ENCODE data around the gene MEN1.
A peak's percentile ranks its signal among the peaks of the same experiment; 100 is the strongest.
"Not testable (repeated sequence)": the region's sequence is repeated elsewhere in the genome, so short reads cannot be mapped to it uniquely, and the experiment has no call there.

Gene MEN1

GRCh38 chr11:64832467-64833197 lies 22.3 kb upstream of the MEN1 start:
- no peak for DNase-seq

GRCh38 chr11:64831411-64831891 lies 21.1 kb upstream of the MEN1 start:
- DNase-seq, result no peak

- DNase-seq, result no peak
Measured at GRCh38 chr11:64829536-64830251, 19.3 kb upstream of the MEN1 start.

GRCh38 chr11:64827451-64827839 lies 17.1 kb upstream of the MEN1 start:
- no peak for DNase-seq

GRCh38 chr11:64826578-64827450 lies 16.5 kb upstream of the MEN1 start:
- DNase-seq, result no peak

- no peak for DNase-seq
Measured at GRCh38 chr11:64826062-64826461, 15.7 kb upstream of the MEN1 start.

- DNase-seq, result no peak
Measured at GRCh38 chr11:64823568-64824119, 13.3 kb upstream of the MEN1 start.

GRCh38 chr11:64817476-64817875 lies 7.1 kb upstream of the MEN1 start:
- DNase-seq, result no peak

- DNase-seq, result not testable (repeated sequence)
Measured at GRCh38 chr11:64815433-64815832, 5.1 kb upstream of the MEN1 start.

- no peak for DNase-seq
Measured at GRCh38 chr11:64814712-64815187, 4.4 kb upstream of the MEN1 start.

- DNase-seq, result no peak
Measured at GRCh38 chr11:64813826-64814225, 3.5 kb upstream of the MEN1 start.

GRCh38 chr11:64810891-64811272 lies 531 bp upstream of the MEN1 start:
- no peak for DNase-seq

- peak; percentile 46 for DNase-seq
Measured at GRCh38 chr11:64809781-64810241, 540 bp downstream of the MEN1 start.

GRCh38 chr11:64805481-64805880 lies 4.9 kb downstream of the MEN1 start:
- no peak for DNase-seq

- DNase-seq, result no peak
Measured at GRCh38 chr11:64804346-64805210, 5.8 kb downstream of the MEN1 start.

GRCh38 chr11:64803846-64804345 lies 6.5 kb downstream of the MEN1 start:
- no peak for DNase-seq

- peak; percentile 96 for DNase-seq
Measured at GRCh38 chr11:64803158-64803845, 7.0 kb downstream of the MEN1 start, which contains the start of gene MAP4K2. TSS of gene MAP4K2 (minus strand) at chr11:64803214. CDS start at chr11:64803149, 65 bp downstream.

- no peak for DNase-seq
Measured at GRCh38 chr11:64802370-64803157, 7.8 kb downstream of the MEN1 start.

GRCh38 chr11:64801561-64802369 lies 8.6 kb downstream of the MEN1 start:
- no peak for DNase-seq
